Coronary artery (tissue), 2 donors: ENCODE data around the gene FAM229A.

Experiments used
- DNase-seq: peaks from one replicate; pipeline ENCODE4 v3.0.0-alpha.2; 2017; ENCODE audit warnings: low spot score
- H3K27ac ChIP-seq, 2 donors: fragments of 200-600 bp; sonication (generic); one replicate each; pipeline ENCODE4 v1.5.1; 2016 to 2019
- H3K4me3 ChIP-seq: fragments of 200-600 bp; sonication (generic); 2 replicates; pipeline ENCODE4 v1.5.1; 2016; ENCODE audit warnings: mild to moderate bottlenecking, moderate library complexity
- CTCF ChIP-seq: fragments of 200-600 bp; sonication (generic); IDR thresholded peaks from one replicate; pipeline ENCODE4 v1.5.1; 2019; ENCODE audit warnings: antibody characterized with exemption

FAM229A gene

GRCh38 chr1:32346532-32347157 is 15.6 kb downstream of the FAM229A start:
- no peak for TF ChIP-seq CTCF
- H3K27ac ChIP-seq, result no peak overlapping the region
- H3K4me3 ChIP-seq, result no peak overlapping the region
- DNase-seq, result no peak

- Histone ChIP-seq H3K4me3 (no peak overlapping the region), H3K27ac (no peak overlapping the region)
- TF ChIP-seq CTCF, result no peak
- no peak for DNase-seq
Measured at GRCh38 chr1:32345289-32345827, 16.9 kb downstream of the FAM229A start.

GRCh38 chr1:32342704-32343103 is 19.6 kb downstream of the FAM229A start:
- no peak for DNase-seq
- no peak for TF ChIP-seq CTCF
- Histone ChIP-seq H3K27ac (no peak overlapping the region), H3K4me3 (no peak overlapping the region)

GRCh38 chr1:32341971-32342370 is 20.3 kb downstream of the FAM229A start:
- no peak for DNase-seq
- Histone ChIP-seq H3K4me3 (no peak overlapping the region), H3K27ac (no peak overlapping the region)
- no peak for TF ChIP-seq CTCF

- H3K4me3 ChIP-seq, result no peak overlapping the region
- DNase-seq, result no peak
- TF ChIP-seq CTCF, result no peak
- H3K27ac ChIP-seq, result no peak overlapping the region
Measured at GRCh38 chr1:32341186-32341757, 21.0 kb downstream of the FAM229A start.

- H3K4me3 ChIP-seq, result no peak overlapping the region
- no peak for DNase-seq
- no peak for TF ChIP-seq CTCF
- peak overlapping the region in 1 of 2 donors; percentile 47 for H3K27ac ChIP-seq
Measured at GRCh38 chr1:32339363-32339978, 22.8 kb downstream of the FAM229A start.
